Measurements from ENCODE around the gene CEP83. TPM values are rescaled to one million over a fixed set of nuclear protein-coding genes. Genes with fewer than 3 reads are reported as not detected.

Gene CEP83
- total RNA-seq, 2 experiments from 2014 or later = 17.1 to 20.1 TPM

GRCh38 chr12:94304566-94305061, 155.1 kb downstream of the CEP83 start:
- H3K36me3 Mint-ChIP-seq = peaks cover 79% of the 10 kb centered on the region
- no peak overlapping the region for H3K27ac Mint-ChIP-seq
- CTCF ChIA-PET = interaction anchor here (0.8 to 1.8 kb wide), 4 partner anchors 24 to 699 kb away, joined by 3 to 5 read pairs (median 3); partner anchors contain the start of gene NDUFA12
- peaks cover 44% of the 10 kb centered on the region for H3K4me1 Mint-ChIP-seq
- no peaks in the 10 kb centered on the region for H3K27me3 Mint-ChIP-seq
- DNase-seq (no peak), ATAC-seq (no peak)
- H3K4me3 Mint-ChIP-seq = no peak overlapping the region
- no peaks in the 10 kb centered on the region for H3K9me3 Mint-ChIP-seq (ENCODE audit: low read depth)

- CTCF ChIA-PET = interaction anchor here (0.8 kb wide), 1 partner anchor 24 kb away, joined by 3 read pairs; no protein-coding TSS in a partner anchor
- no peak overlapping the region for H3K4me3 Mint-ChIP-seq
- peaks cover 78% of the 10 kb centered on the region for H3K36me3 Mint-ChIP-seq
- H3K27me3 Mint-ChIP-seq = no peaks in the 10 kb centered on the region
- H3K9me3 Mint-ChIP-seq (ENCODE audit: low read depth) = no peaks in the 10 kb centered on the region
- H3K4me1 Mint-ChIP-seq = peaks cover 40% of the 10 kb centered on the region
- no peak for ATAC-seq
- DNase-seq = no peak
- no peak overlapping the region for H3K27ac Mint-ChIP-seq
Observed at GRCh38 chr12:94304012-94304411, 155.7 kb downstream of the CEP83 start.

GRCh38 chr12:94299846-94300245, 159.8 kb downstream of the CEP83 start:
- DNase-seq (no peak), ATAC-seq (no peak)
- H3K9me3 Mint-ChIP-seq (ENCODE audit: low read depth) = no peaks in the 10 kb centered on the region
- CTCF ChIA-PET = no interaction called here
- no peak overlapping the region for H3K4me3 Mint-ChIP-seq
- no peak overlapping the region for H3K27ac Mint-ChIP-seq
- peaks cover 16% of the 10 kb centered on the region for H3K4me1 Mint-ChIP-seq
- no peaks in the 10 kb centered on the region for H3K27me3 Mint-ChIP-seq
- H3K36me3 Mint-ChIP-seq = peaks cover 73% of the 10 kb centered on the region

GRCh38 chr12:94297876-94298505, 161.7 kb downstream of the CEP83 start:
- Mint-ChIP-seq H3K9me3 (ENCODE audit: low read depth) (no peaks in the 10 kb centered on the region), H3K4me1 (peaks cover 4% of the 10 kb centered on the region), H3K27me3 (no peaks in the 10 kb centered on the region), H3K36me3 (peaks cover 66% of the 10 kb centered on the region), H3K4me3 (no peak overlapping the region), H3K27ac (no peak overlapping the region)
- ATAC-seq (no peak), DNase-seq (no peak)
- CTCF ChIA-PET = interaction anchor here (0.8 kb wide), 1 partner anchor 9 kb away, joined by 3 read pairs; no protein-coding TSS in a partner anchor

GRCh38 chr12:94297096-94297699, 162.5 kb downstream of the CEP83 start:
- H3K27me3 Mint-ChIP-seq = no peaks in the 10 kb centered on the region
- ATAC-seq (no peak), DNase-seq (no peak)
- H3K4me1 Mint-ChIP-seq = peaks cover 4% of the 10 kb centered on the region
- H3K36me3 Mint-ChIP-seq = peaks cover 59% of the 10 kb centered on the region
- CTCF ChIA-PET = no interaction called here
- no peak overlapping the region for H3K27ac Mint-ChIP-seq
- no peak overlapping the region for H3K4me3 Mint-ChIP-seq
- H3K9me3 Mint-ChIP-seq (ENCODE audit: low read depth) = no peaks in the 10 kb centered on the region

- no peak overlapping the region for H3K4me3 Mint-ChIP-seq
- DNase-seq (no peak), ATAC-seq (no peak)
- H3K36me3 Mint-ChIP-seq = peaks cover 15% of the 10 kb centered on the region
- CTCF ChIA-PET = no interaction called here
- no peaks in the 10 kb centered on the region for H3K9me3 Mint-ChIP-seq (ENCODE audit: low read depth)
- peaks cover 4% of the 10 kb centered on the region for H3K4me1 Mint-ChIP-seq
- no peaks in the 10 kb centered on the region for H3K27me3 Mint-ChIP-seq
- no peak overlapping the region for H3K27ac Mint-ChIP-seq
Observed at GRCh38 chr12:94290353-94290752, 169.3 kb downstream of the CEP83 start.

GRCh38 chr12:94289461-94290312, 170.0 kb downstream of the CEP83 start:
- Mint-ChIP-seq H3K9me3 (ENCODE audit: low read depth) (no peaks in the 10 kb centered on the region), H3K27me3 (no peaks in the 10 kb centered on the region)
- CTCF ChIA-PET = interaction anchor here (1.6 kb wide), 1 partner anchor 16 kb away, joined by 5 read pairs; no protein-coding TSS in a partner anchor

GRCh38 chr12:94287245-94287628, 172.4 kb downstream of the CEP83 start:
- Mint-ChIP-seq H3K9me3 (ENCODE audit: low read depth) (no peaks in the 10 kb centered on the region), H3K36me3 (peaks cover 17% of the 10 kb centered on the region), H3K27me3 (no peaks in the 10 kb centered on the region), H3K27ac (no peak overlapping the region), H3K4me1 (peaks cover 14% of the 10 kb centered on the region), H3K4me3 (no peak overlapping the region)
- DNase-seq (no peak), ATAC-seq (no peak)
- CTCF ChIA-PET = no interaction called here

More at GRCh38 chr12:94289461-94290312, 170.0 kb downstream of the CEP83 start:
- no peak overlapping the region for H3K4me3 Mint-ChIP-seq
- peaks cover 11% of the 10 kb centered on the region for H3K36me3 Mint-ChIP-seq
- no peak overlapping the region for H3K27ac Mint-ChIP-seq
- DNase-seq (no peak), ATAC-seq (no peak)
- peaks cover 3% of the 10 kb centered on the region for H3K4me1 Mint-ChIP-seq

GRCh38 chr12:94286583-94287244, 173.0 kb downstream of the CEP83 start:
- H3K27me3 Mint-ChIP-seq = no peaks in the 10 kb centered on the region
- no peak for ATAC-seq
- H3K27ac Mint-ChIP-seq = no peak overlapping the region
- peaks cover 20% of the 10 kb centered on the region for H3K4me1 Mint-ChIP-seq
- no peak overlapping the region for H3K4me3 Mint-ChIP-seq
- no peaks in the 10 kb centered on the region for H3K9me3 Mint-ChIP-seq (ENCODE audit: low read depth)
- CTCF ChIA-PET = no interaction called here
- no peak for DNase-seq
- H3K36me3 Mint-ChIP-seq = peaks cover 20% of the 10 kb centered on the region

- ATAC-seq (no peak), DNase-seq (no peak)
- H3K27me3 Mint-ChIP-seq = no peaks in the 10 kb centered on the region
- no peaks in the 10 kb centered on the region for H3K9me3 Mint-ChIP-seq (ENCODE audit: low read depth)
- H3K4me1 Mint-ChIP-seq = peaks cover 20% of the 10 kb centered on the region
- H3K27ac Mint-ChIP-seq = no peak overlapping the region
- H3K4me3 Mint-ChIP-seq = no peak overlapping the region
- peaks cover 22% of the 10 kb centered on the region for H3K36me3 Mint-ChIP-seq
- CTCF ChIA-PET = no interaction called here
Observed at GRCh38 chr12:94285943-94286582, 173.6 kb downstream of the CEP83 start.

GRCh38 chr12:94284859-94285258, 174.8 kb downstream of the CEP83 start:
- Mint-ChIP-seq H3K4me3 (no peak overlapping the region), H3K27ac (no peak overlapping the region), H3K27me3 (no peaks in the 10 kb centered on the region), H3K9me3 (ENCODE audit: low read depth) (no peaks in the 10 kb centered on the region), H3K4me1 (peaks cover 20% of the 10 kb centered on the region), H3K36me3 (peaks cover 25% of the 10 kb centered on the region)
- DNase-seq (no peak), ATAC-seq (no peak)
- CTCF ChIA-PET = no interaction called here

GRCh38 chr12:94284046-94284445, 175.6 kb downstream of the CEP83 start:
- Mint-ChIP-seq H3K27ac (no peak overlapping the region), H3K36me3 (peaks cover 28% of the 10 kb centered on the region), H3K4me1 (peaks cover 20% of the 10 kb centered on the region), H3K27me3 (no peaks in the 10 kb centered on the region), H3K9me3 (ENCODE audit: low read depth) (no peaks in the 10 kb centered on the region), H3K4me3 (no peak overlapping the region)
- ATAC-seq = no peak
- DNase-seq = no peak
- CTCF ChIA-PET = no interaction called here

GRCh38 chr12:94282675-94283074, 177.0 kb downstream of the CEP83 start:
- no peaks in the 10 kb centered on the region for H3K27me3 Mint-ChIP-seq
- no peak overlapping the region for H3K4me3 Mint-ChIP-seq
- ATAC-seq (peak; percentile 78), DNase-seq (peak; percentile 71)
- H3K27ac Mint-ChIP-seq = peak overlapping the region; percentile 41
- peaks cover 20% of the 10 kb centered on the region for H3K4me1 Mint-ChIP-seq
- CTCF ChIA-PET = interaction anchor here (1.1 kb wide), 1 partner anchor 133 kb away, joined by 3 read pairs; no protein-coding TSS in a partner anchor
- H3K36me3 Mint-ChIP-seq = peaks cover 26% of the 10 kb centered on the region
- no peaks in the 10 kb centered on the region for H3K9me3 Mint-ChIP-seq (ENCODE audit: low read depth)

Measured in activated CD8-positive, alpha-beta memory T cell treated with anti-CD3 and anti-CD28 coated beads, Interleukin-2, amount 10 ng/mL, durations not matched to agents 7 days and 5 days (primary cell).